ENCODE measurements around the gene NDUFV1.
"Not testable (repeated sequence)": the region's sequence is repeated elsewhere in the genome, so short reads cannot be mapped to it uniquely, and the experiment has no call there.

The NDUFV1 gene

GRCh38 chr11:67633758-67634365 is 27.1 kb downstream of the NDUFV1 start:
- TF ChIP-seq CTCF (conservative IDR thresholded peaks at IDR 0.05; ENCODE audit: low read depth, low read length) = no peak
- no peak for DNase-seq (ENCODE audit: low read depth)
- H3K4me3 ChIP-seq (ENCODE audit: low read length) = no peak overlapping the region

- TF ChIP-seq CTCF (conservative IDR thresholded peaks at IDR 0.05; ENCODE audit: low read depth, low read length) = no peak
- DNase-seq (ENCODE audit: low read depth) = no peak
- no peak overlapping the region for H3K4me3 ChIP-seq (ENCODE audit: low read length)
Observed at GRCh38 chr11:67634366-67635230, 27.9 kb downstream of the NDUFV1 start.

GRCh38 chr11:67635231-67635521 is 28.4 kb downstream of the NDUFV1 start:
- H3K4me3 ChIP-seq (ENCODE audit: low read length) = no peak overlapping the region
- no peak for DNase-seq (ENCODE audit: low read depth)
- TF ChIP-seq CTCF (conservative IDR thresholded peaks at IDR 0.05; ENCODE audit: low read depth, low read length) = no peak

- no peak overlapping the region for H3K4me3 ChIP-seq (ENCODE audit: low read length)
- no peak for DNase-seq (ENCODE audit: low read depth)
- no peak for TF ChIP-seq CTCF (conservative IDR thresholded peaks at IDR 0.05; ENCODE audit: low read depth, low read length)
Observed at GRCh38 chr11:67636962-67637361, 30.2 kb downstream of the NDUFV1 start.

- not testable (repeated sequence) for H3K4me3 ChIP-seq (ENCODE audit: low read length); DNase-seq (ENCODE audit: low read depth)
Observed at GRCh38 chr11:67637441-67637840, 30.7 kb downstream of the NDUFV1 start.

- no peak overlapping the region for H3K4me3 ChIP-seq (ENCODE audit: low read length)
- no peak for TF ChIP-seq CTCF (conservative IDR thresholded peaks at IDR 0.05; ENCODE audit: low read depth, low read length)
- DNase-seq (ENCODE audit: low read depth) = no peak
Observed at GRCh38 chr11:67638535-67639437, 32.0 kb downstream of the NDUFV1 start.

GRCh38 chr11:67639438-67639859 is 32.7 kb downstream of the NDUFV1 start, which contains the start of gene TBX10:
TSS of gene TBX10 (minus strand) at chr11:67639763. CDS start at chr11:67639472, 291 bp downstream.
- no peak within 1 kb of the TSS for H3K4me3 ChIP-seq (ENCODE audit: low read length)
- no peak for TF ChIP-seq CTCF (conservative IDR thresholded peaks at IDR 0.05; ENCODE audit: low read depth, low read length)
- DNase-seq (ENCODE audit: low read depth) = no peak
